Measurements from ENCODE around the gene OTOG. TPM values are rescaled to one million over a fixed set of nuclear protein-coding genes. Genes with fewer than 3 reads are reported as not detected.

OTOG gene
- total RNA-seq, 1 donor from 2014 or later: not detected

DNA sequence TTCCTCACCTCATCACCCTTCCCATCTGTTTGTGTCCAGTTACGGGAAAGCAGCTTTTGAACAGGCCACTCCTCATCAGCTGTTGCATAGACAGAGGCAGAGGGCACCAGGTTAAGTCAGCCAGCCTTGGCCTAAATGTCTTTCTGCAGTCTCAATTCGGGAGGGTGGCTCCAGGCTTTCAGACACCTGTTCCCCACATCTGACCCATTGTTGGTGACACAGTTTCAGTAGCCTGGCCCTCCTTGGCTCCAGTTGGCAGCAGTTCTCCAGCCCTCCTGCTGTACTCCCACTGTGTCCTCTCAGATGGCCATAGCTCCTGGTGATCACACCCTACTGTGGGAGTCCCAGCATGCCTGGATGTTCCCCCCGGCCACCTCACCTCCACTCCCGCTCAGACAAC lies 101.5 kb downstream of the OTOG start:
- no peak overlapping the region for H3K4me3 ChIP-seq (ENCODE audit: low read depth, low read length)
- H3K36me3 ChIP-seq (ENCODE audit: control insufficient read depth, insufficient read depth, low read length): no peaks in the 10 kb centered on the region
- TF ChIP-seq, protein P1, sequence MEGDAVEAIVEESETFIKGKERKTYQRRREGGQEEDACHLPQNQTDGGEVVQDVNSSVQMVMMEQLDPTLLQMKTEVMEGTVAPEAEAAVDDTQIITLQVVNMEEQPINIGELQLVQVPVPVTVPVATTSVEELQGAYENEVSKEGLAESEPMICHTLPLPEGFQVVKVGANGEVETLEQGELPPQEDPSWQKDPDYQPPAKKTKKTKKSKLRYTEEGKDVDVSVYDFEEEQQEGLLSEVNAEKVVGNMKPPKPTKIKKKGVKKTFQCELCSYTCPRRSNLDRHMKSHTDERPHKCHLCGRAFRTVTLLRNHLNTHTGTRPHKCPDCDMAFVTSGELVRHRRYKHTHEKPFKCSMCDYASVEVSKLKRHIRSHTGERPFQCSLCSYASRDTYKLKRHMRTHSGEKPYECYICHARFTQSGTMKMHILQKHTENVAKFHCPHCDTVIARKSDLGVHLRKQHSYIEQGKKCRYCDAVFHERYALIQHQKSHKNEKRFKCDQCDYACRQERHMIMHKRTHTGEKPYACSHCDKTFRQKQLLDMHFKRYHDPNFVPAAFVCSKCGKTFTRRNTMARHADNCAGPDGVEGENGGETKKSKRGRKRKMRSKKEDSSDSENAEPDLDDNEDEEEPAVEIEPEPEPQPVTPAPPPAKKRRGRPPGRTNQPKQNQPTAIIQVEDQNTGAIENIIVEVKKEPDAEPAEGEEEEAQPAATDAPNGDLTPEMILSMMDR (IDR thresholded peaks at IDR 0.05; ENCODE audit: insufficient read depth, low read length, poor library complexity, severe bottlenecking): no peak

DNA sequence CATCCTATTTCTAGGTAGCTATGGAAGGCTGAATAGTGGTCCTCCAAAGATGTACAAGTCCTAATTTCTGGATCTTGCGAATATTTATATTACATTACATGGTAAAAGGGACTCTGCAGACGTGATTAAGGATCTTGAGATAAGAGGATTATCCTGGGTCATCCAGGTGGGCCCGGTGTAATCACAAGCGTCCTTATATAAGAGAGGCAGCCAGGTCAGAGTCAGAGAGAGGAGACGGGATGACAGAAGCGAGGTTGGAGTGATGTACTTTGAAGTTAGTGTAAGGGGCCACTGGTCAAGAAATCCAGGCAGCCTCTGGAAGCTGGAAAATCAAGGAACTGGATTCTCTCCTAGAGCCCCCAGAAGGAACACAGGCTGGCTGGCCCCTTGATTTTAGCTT lies 102.2 kb downstream of the OTOG start:
- TF ChIP-seq, protein P1 (IDR thresholded peaks at IDR 0.05; ENCODE audit: insufficient read depth, low read length, poor library complexity, severe bottlenecking): no peak
- Histone ChIP-seq H3K36me3 (ENCODE audit: control insufficient read depth, insufficient read depth, low read length) (no peaks in the 10 kb centered on the region), H3K27me3 (ENCODE audit: control insufficient read depth, insufficient read depth, low read length) (peaks cover 5% of the 10 kb centered on the region), H3K4me3 (ENCODE audit: low read depth, low read length) (no peak overlapping the region)
- no peak for DNase-seq (ENCODE audit: low read depth)

More for the DNA sequence above, 101.5 kb downstream of the OTOG start:
- H3K27me3 ChIP-seq (ENCODE audit: control insufficient read depth, insufficient read depth, low read length): peaks cover 3% of the 10 kb centered on the region
- DNase-seq (ENCODE audit: low read depth): no peak

DNA sequence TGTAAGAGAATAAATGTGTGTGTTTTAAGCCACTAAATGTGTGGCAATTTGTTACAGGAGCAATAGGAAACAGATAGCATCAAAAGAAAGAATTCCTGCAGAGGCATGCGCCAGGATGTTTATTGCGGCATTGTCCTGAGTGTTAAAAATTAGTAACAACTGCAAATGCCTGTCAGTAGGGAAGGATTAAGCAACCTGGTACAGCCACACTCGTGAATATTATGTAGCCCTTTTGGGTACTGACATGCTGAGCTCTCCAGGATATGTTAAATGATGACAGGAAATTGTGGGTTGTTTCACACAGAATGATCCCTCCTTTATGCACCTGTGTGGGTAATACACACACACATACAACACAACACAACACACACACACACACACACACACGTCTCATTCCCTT lies 102.6 kb downstream of the OTOG start:
- no peak for DNase-seq (ENCODE audit: low read depth)
- TF ChIP-seq, protein P1 (IDR thresholded peaks at IDR 0.05; ENCODE audit: insufficient read depth, low read length, poor library complexity, severe bottlenecking): no peak
- Histone ChIP-seq H3K36me3 (ENCODE audit: control insufficient read depth, insufficient read depth, low read length) (no peaks in the 10 kb centered on the region), H3K27me3 (ENCODE audit: control insufficient read depth, insufficient read depth, low read length) (peaks cover 5% of the 10 kb centered on the region), H3K4me3 (ENCODE audit: low read depth, low read length) (no peak overlapping the region)

DNA sequence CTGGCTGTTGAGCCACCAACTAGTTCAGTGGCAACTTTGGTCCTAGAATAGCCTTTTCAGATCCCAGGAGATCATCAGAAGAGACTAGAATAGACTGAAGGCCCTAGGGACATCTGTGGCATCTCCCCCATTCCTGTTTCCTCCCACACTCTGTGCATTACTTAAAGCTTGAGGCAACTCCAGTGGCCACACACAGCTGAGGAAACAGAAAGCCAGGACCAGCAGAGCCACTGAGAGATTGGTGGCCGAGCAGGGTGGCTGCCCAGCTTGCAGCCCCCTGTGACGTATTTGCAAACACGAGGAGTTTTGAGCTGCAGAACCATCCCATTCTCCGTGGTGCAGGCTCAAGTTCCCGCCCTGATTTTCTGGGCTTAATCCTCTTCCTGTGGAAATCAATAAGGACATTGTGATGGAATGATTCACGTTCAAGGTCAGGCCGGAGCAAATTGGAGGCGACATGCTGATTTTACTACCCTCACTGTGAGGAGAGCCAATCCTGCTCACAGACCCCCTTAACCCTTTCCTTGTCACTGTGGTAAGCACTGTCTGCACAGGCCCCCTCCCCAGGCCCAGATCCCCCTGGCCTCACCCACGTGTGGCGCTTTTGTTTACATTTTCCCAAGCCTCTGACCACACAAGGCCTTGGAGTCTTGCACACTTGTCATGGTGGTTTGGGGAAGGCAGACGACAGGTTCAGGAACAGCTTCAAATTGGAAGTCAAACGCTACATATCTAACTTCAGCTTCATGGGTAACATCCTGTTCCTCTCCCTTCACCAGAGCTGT lies 103.3 kb downstream of the OTOG start:
- DNase-seq (ENCODE audit: low read depth): no peak
- H3K27me3 ChIP-seq (ENCODE audit: control insufficient read depth, insufficient read depth, low read length): peaks cover 5% of the 10 kb centered on the region
- H3K4me3 ChIP-seq (ENCODE audit: low read depth, low read length): no peak overlapping the region
- TF ChIP-seq, protein P1 (IDR thresholded peaks at IDR 0.05; ENCODE audit: insufficient read depth, low read length, poor library complexity, severe bottlenecking): no peak
- H3K36me3 ChIP-seq (ENCODE audit: control insufficient read depth, insufficient read depth, low read length): no peaks in the 10 kb centered on the region

DNA sequence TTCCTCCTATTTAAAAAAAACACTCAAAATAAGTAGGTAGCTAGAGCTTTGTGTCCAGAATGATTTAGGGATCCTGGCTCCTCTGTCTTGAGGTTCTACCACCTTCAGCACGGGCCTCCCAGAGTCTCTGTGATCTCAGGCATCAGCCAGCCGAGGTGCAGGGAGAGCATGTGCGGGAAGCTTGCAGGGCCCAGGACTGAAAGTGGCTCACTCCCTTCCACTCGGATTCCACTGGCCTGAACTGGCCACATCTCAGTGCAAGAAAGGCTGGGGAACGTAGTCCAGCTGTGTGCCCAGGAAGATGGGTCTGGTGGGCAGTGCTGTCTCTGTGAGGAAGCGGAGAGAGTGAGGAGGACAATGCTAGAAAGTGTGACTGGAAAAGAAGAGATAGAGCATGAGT lies 104.0 kb downstream of the OTOG start:
- H3K4me3 ChIP-seq (ENCODE audit: low read depth, low read length): no peak overlapping the region
- peaks cover 5% of the 10 kb centered on the region for H3K27me3 ChIP-seq (ENCODE audit: control insufficient read depth, insufficient read depth, low read length)
- DNase-seq (ENCODE audit: low read depth): no peak
- H3K36me3 ChIP-seq (ENCODE audit: control insufficient read depth, insufficient read depth, low read length): no peaks in the 10 kb centered on the region
- TF ChIP-seq, protein P1 (IDR thresholded peaks at IDR 0.05; ENCODE audit: insufficient read depth, low read length, poor library complexity, severe bottlenecking): no peak

DNA sequence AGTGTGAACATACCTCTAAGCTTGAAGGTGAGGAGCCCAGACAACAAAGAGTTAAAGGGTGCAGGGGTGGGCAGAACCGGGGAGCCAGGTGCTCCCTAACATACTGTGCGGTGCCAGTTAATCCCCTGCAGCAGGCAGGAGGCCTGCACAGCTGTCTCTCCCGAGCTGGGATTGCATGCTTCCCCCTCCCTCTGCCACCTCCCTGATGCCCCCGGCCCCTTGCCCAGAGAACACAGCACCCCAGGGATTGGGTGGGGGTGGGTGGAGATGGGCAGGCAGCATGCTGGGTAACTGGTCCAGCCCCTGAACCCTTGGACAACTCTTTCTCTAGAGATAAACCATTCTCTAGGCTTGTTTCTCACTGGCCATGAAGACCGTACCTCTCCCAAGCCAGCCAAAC lies 104.6 kb downstream of the OTOG start:
- H3K4me3 ChIP-seq (ENCODE audit: low read depth, low read length): no peak overlapping the region
- TF ChIP-seq, protein P1 (IDR thresholded peaks at IDR 0.05; ENCODE audit: insufficient read depth, low read length, poor library complexity, severe bottlenecking): no peak
- DNase-seq (ENCODE audit: low read depth): no peak
- H3K36me3 ChIP-seq (ENCODE audit: control insufficient read depth, insufficient read depth, low read length): no peaks in the 10 kb centered on the region
- peaks cover 5% of the 10 kb centered on the region for H3K27me3 ChIP-seq (ENCODE audit: control insufficient read depth, insufficient read depth, low read length)

Data from kidney epithelial cell (primary cell).